K562 (cell line): ENCODE data around the gene CS. TPM values are rescaled to one million over a fixed set of nuclear protein-coding genes. Genes with fewer than 3 reads are reported as not detected.

ENCODE experiments used
- E4F1 ChIP-seq: fragments of 250-450 bp; sonication (Bioruptor Pico); IDR thresholded peaks from 2 replicates; pipeline ENCODE4 v1.5.0; 2021; ENCODE audit warnings: mild to moderate bottlenecking, borderline replicate concordance
- KLF10 ChIP-seq: fragments of 250-450 bp; sonication (Bioruptor Pico); IDR thresholded peaks from 2 replicates; pipeline ENCODE4 v1.6.1; 2021; ENCODE audit warnings: matching md5 sums
- PREB ChIP-seq: sonication (generic); formaldehyde crosslinking; IDR thresholded peaks from 2 replicates; pipeline ENCODE4 v1.8.1; 2023; ENCODE audit warnings: mild to moderate bottlenecking, missing genetic modification reagents
- RFX5 ChIP-seq: IDR thresholded peaks from 2 replicates; pipeline ENCODE4 v1.6.1; 2011; ENCODE audit warnings: low read depth, mild to moderate bottlenecking, improper control_type of control experiment, low read length
- SNAPC5 ChIP-seq: fragments of 250-450 bp; sonication (Bioruptor Pico); IDR thresholded peaks from 2 replicates; pipeline ENCODE4 v1.8.0; 2021; ENCODE audit warnings: moderate library complexity, mild to moderate bottlenecking, inconsistent platforms
- ZBTB7A ChIP-seq: IDR thresholded peaks from 2 replicates; pipeline ENCODE4 v1.6.1; 2011; ENCODE audit warnings: low read depth, mild to moderate bottlenecking, low read length, moderate library complexity, borderline replicate concordance; ENCODE audit not compliant: control insufficient read depth
- ZNF274 ChIP-seq: IDR thresholded peaks from 2 replicates; pipeline ENCODE4 v1.6.1; 2011; ENCODE audit warnings: low read depth, mild to moderate bottlenecking, low read length, moderate library complexity, borderline replicate concordance
- ZNF445 ChIP-seq: fragments of 250-450 bp; sonication (Bioruptor Pico); IDR thresholded peaks from 2 replicates; pipeline ENCODE4 v1.4.0; 2020; ENCODE audit warnings: low read depth, mild to moderate bottlenecking, moderate library complexity
- ZNF785 ChIP-seq: fragments of 250-450 bp; sonication (Bioruptor Pico); IDR thresholded peaks from 2 replicates; pipeline ENCODE4 v1.4.0; 2020; ENCODE audit warnings: mild to moderate bottlenecking
- polyA plus RNA-seq, 8 experiments: library from polyadenylated mRNA; depleted of rRNA in 4 of 8; stranded (reverse) in 5 of 8; unstranded in 3 of 8; fragments of >200 nt; fragmentation: Nextera tagmentation in 2 of 8; fragmentation: Illumina TruSeq in 1 of 8; extraction: Ambion mirVana in 2 of 8; extraction: Trizol in 1 of 8; gene quantifications; 2 replicates each; pipeline versions ENCODE4 v1.2.1 to v1.2.3, GENCODE V29; 2011 to 2014; ENCODE audit warnings: inconsistent platforms in 1 of 8, missing spikeins in 1 of 8
- total RNA-seq, 7 experiments: library from RNA; depleted of rRNA in 6 of 7; stranded (reverse); fragments of >200 nt in 6 of 7; fragmentation: Illumina TruSeq in 2 of 7; extraction: Trizol in 2 of 7; gene quantifications; 2 replicates each; pipeline versions ENCODE4 v1.2.1 to v1.2.3, GENCODE V29; 2011 to 2021; ENCODE audit warnings: low replicate concordance in 1 of 7
- TF ChIP-seq, protein P1 (sequence below): fragments of 250-450 bp; sonication (Bioruptor Pico); IDR thresholded peaks from 2 replicates; pipeline ENCODE4 v1.8.0; 2022; ENCODE audit warnings: moderate library complexity, mild to moderate bottlenecking, inconsistent platforms
- TF ChIP-seq, protein P2 (sequence below), 2 experiments: fragments of 450-650 bp; formaldehyde crosslinking in 1 of 2; IDR thresholded peaks; 2 replicates each; pipeline versions ENCODE4 v1.4.0 to v1.6.1; 2014 to 2020; ENCODE audit warnings: mild to moderate bottlenecking in 2 of 2, borderline replicate concordance in 1 of 2, low read depth in 1 of 2

The CS gene
- total and polyA plus RNA-seq, 9 of the 15 experiments (the other 6 are each of a cell fraction or from before 2014, with no cell fraction given) = 99.9 to 390 (median 149) TPM

DNA sequence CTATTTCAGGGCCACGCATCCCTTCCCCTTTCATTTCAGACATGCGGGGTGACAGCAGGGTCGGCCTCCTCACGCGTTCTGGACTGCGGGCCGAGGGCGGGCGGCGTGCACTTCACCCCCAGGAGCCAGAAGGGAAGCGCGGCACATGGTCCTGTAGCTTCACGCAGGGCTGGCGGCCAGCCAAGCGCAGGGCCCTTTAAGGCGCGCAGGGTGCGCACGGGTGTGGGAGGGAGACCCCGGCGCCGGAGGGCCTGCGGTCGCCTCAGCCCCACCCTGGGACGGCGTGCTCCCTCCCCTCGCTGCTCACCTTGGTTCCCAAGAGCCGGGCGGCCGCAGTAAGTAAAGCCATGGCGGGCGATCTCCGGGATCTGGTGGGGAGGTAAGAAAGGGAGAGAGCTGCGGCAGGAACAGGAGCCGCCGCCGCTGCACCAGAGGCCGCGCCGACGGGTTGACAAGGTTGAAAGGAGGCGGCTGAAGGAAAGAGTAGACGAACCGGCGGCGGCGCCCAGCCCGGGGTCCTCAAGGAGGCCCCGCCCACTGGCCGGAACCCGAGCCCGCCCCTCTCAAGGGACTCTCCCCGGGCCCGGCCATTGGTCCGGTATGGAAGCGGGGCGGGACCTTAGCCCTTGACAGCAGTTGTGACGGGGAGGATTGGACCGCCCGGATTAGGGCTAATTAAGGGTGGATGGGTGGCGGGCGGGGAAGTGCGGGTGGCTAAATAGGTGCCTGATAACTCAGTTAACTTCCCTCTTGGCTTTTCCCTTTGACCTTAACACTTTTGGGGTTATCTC lies at the start of gene CS (continued):
- no peak for TF ChIP-seq ZNF785
- 0 out of 2 replicates have a peak, but pooled peaks have one; percentile 76 for TF ChIP-seq PREB (CRISPR knock-in tag)
- peak; percentile 91 for TF ChIP-seq ZBTB7A
- TF ChIP-seq E4F1 (CRISPR knock-in tag) = no peak
- no peak for TF ChIP-seq RFX5
- TF ChIP-seq, protein P1, sequence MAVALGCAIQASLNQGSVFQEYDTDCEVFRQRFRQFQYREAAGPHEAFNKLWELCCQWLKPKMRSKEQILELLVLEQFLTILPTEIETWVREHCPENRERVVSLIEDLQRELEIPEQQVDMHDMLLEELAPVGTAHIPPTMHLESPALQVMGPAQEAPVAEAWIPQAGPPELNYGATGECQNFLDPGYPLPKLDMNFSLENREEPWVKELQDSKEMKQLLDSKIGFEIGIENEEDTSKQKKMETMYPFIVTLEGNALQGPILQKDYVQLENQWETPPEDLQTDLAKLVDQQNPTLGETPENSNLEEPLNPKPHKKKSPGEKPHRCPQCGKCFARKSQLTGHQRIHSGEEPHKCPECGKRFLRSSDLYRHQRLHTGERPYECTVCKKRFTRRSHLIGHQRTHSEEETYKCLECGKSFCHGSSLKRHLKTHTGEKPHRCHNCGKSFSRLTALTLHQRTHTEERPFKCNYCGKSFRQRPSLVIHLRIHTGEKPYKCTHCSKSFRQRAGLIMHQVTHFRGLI (CRISPR knock-in tag) = no peak
- TF ChIP-seq ZNF445 (CRISPR knock-in tag) = no peak
- TF ChIP-seq, protein P2, sequence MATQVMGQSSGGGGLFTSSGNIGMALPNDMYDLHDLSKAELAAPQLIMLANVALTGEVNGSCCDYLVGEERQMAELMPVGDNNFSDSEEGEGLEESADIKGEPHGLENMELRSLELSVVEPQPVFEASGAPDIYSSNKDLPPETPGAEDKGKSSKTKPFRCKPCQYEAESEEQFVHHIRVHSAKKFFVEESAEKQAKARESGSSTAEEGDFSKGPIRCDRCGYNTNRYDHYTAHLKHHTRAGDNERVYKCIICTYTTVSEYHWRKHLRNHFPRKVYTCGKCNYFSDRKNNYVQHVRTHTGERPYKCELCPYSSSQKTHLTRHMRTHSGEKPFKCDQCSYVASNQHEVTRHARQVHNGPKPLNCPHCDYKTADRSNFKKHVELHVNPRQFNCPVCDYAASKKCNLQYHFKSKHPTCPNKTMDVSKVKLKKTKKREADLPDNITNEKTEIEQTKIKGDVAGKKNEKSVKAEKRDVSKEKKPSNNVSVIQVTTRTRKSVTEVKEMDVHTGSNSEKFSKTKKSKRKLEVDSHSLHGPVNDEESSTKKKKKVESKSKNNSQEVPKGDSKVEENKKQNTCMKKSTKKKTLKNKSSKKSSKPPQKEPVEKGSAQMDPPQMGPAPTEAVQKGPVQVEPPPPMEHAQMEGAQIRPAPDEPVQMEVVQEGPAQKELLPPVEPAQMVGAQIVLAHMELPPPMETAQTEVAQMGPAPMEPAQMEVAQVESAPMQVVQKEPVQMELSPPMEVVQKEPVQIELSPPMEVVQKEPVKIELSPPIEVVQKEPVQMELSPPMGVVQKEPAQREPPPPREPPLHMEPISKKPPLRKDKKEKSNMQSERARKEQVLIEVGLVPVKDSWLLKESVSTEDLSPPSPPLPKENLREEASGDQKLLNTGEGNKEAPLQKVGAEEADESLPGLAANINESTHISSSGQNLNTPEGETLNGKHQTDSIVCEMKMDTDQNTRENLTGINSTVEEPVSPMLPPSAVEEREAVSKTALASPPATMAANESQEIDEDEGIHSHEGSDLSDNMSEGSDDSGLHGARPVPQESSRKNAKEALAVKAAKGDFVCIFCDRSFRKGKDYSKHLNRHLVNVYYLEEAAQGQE (IDR thresholded peaks at IDR 0.05; ENCODE audit: borderline replicate concordance) = no peak
- TF ChIP-seq, protein P2 (CRISPR knock-in tag; IDR thresholded peaks at IDR 0.05; ENCODE audit: low read depth) = no peak
- TF ChIP-seq SNAPC5 (CRISPR knock-in tag) = no peak
- TF ChIP-seq ZNF274 = no peak
- no peak for TF ChIP-seq KLF10 (CRISPR knock-in tag)
